OCI-M2 (cell line): Measurements from ENCODE around the gene GUCY2F.
A peak's percentile ranks its signal among the peaks of the same experiment; 100 is the strongest.

Source experiments
- DNase-seq: peaks from one replicate; lab custom pipeline; 2025; ENCODE audit not compliant: unreplicated experiment; lab: John Stamatoyannopoulos, UW

Gene GUCY2F

GRCh38 chrX:109481986-109482385, at the start of gene GUCY2F:
TSS of gene GUCY2F (minus strand) at chrX:109482086. CDS start at chrX:109475936, 6,150 bp downstream.
- no peak for DNase-seq

- no peak for DNase-seq
Observed at GRCh38 chrX:109519001-109519400, 37.1 kb upstream of the GUCY2F start.

- no peak for DNase-seq
Observed at GRCh38 chrX:109511113-109511512, 29.2 kb upstream of the GUCY2F start.

GRCh38 chrX:109508915-109509314, 27.0 kb upstream of the GUCY2F start:
- DNase-seq = no peak

- no peak for DNase-seq
Observed at GRCh38 chrX:109501176-109501575, 19.3 kb upstream of the GUCY2F start.

GRCh38 chrX:109498434-109498833, 16.5 kb upstream of the GUCY2F start:
- no peak for DNase-seq

GRCh38 chrX:109489174-109489573, 7.3 kb upstream of the GUCY2F start:
- DNase-seq = no peak

GRCh38 chrX:109487640-109488039, 5.8 kb upstream of the GUCY2F start:
- DNase-seq = no peak

GRCh38 chrX:109485470-109486340, 3.8 kb upstream of the GUCY2F start:
- DNase-seq = peak; percentile 7

GRCh38 chrX:109484886-109485285, 3.0 kb upstream of the GUCY2F start:
- no peak for DNase-seq

- no peak for DNase-seq
Observed at GRCh38 chrX:109475174-109475891, 6.6 kb downstream of the GUCY2F start.

GRCh38 chrX:109472939-109473735, 8.7 kb downstream of the GUCY2F start:
- DNase-seq = no peak

GRCh38 chrX:109464231-109464630, 17.7 kb downstream of the GUCY2F start:
- no peak for DNase-seq

GRCh38 chrX:109463784-109464183, 18.1 kb downstream of the GUCY2F start:
- DNase-seq = no peak

- DNase-seq = no peak
Observed at GRCh38 chrX:109448282-109448938, 33.5 kb downstream of the GUCY2F start.

- no peak for DNase-seq
Observed at GRCh38 chrX:109441266-109441665, 40.6 kb downstream of the GUCY2F start.

- no peak for DNase-seq
Observed at GRCh38 chrX:109440475-109440874, 41.4 kb downstream of the GUCY2F start.

- no peak for DNase-seq
Observed at GRCh38 chrX:109409181-109409580, 72.7 kb downstream of the GUCY2F start.

- no peak for DNase-seq
Observed at GRCh38 chrX:109403922-109404321, 78.0 kb downstream of the GUCY2F start.

- DNase-seq = no peak
Observed at GRCh38 chrX:109399831-109400230, 82.1 kb downstream of the GUCY2F start.

GRCh38 chrX:109398833-109399232, 83.1 kb downstream of the GUCY2F start:
- DNase-seq = no peak
